NCI-H510A (cell line): ENCODE results near the gene MYCBP.
"Not testable (repeated sequence)": the region's sequence is repeated elsewhere in the genome, so short reads cannot be mapped to it uniquely, and the experiment has no call there.

ENCODE experiments used
- DNase-seq: peaks from one replicate; lab custom pipeline; 2025; lab: John Stamatoyannopoulos, UW

The MYCBP gene

GRCh38 chr1:38867208-38867607, 5.9 kb downstream of the MYCBP start:
- DNase-seq = no peak

- no peak for DNase-seq
Observed at GRCh38 chr1:38865112-38865715, 7.9 kb downstream of the MYCBP start.

- DNase-seq = peak; percentile 62
Observed at GRCh38 chr1:38860454-38860795, 12.7 kb downstream of the MYCBP start.

- DNase-seq = peak; percentile 100
Observed at GRCh38 chr1:38859561-38860453, 13.3 kb downstream of the MYCBP start, which contains the start of gene RRAGC. Gene RRAGC (minus strand): TSS chr1:38859772. CDS start chr1:38859646, 126 bp downstream.

- peak; percentile 94 for DNase-seq
Observed at GRCh38 chr1:38858833-38859560, 14.2 kb downstream of the MYCBP start.

GRCh38 chr1:38852780-38853179, 20.4 kb downstream of the MYCBP start:
- no peak for DNase-seq

- no peak for DNase-seq
Observed at GRCh38 chr1:38848071-38848470, 25.1 kb downstream of the MYCBP start.

- DNase-seq = no peak
Observed at GRCh38 chr1:38846210-38846609, 26.9 kb downstream of the MYCBP start.

GRCh38 chr1:38845088-38845487, 28.1 kb downstream of the MYCBP start:
- not testable (repeated sequence) for DNase-seq

GRCh38 chr1:38840281-38840680, 32.9 kb downstream of the MYCBP start:
- no peak for DNase-seq

GRCh38 chr1:38839363-38839762, 33.8 kb downstream of the MYCBP start:
- no peak for DNase-seq

GRCh38 chr1:38836316-38836715, 36.8 kb downstream of the MYCBP start:
- not testable (repeated sequence) for DNase-seq

- peak; percentile 97 for DNase-seq
Observed at GRCh38 chr1:38834937-38835827, 38.0 kb downstream of the MYCBP start.

- no peak for DNase-seq
Observed at GRCh38 chr1:38834221-38834782, 38.8 kb downstream of the MYCBP start.

GRCh38 chr1:38833146-38833545, 40.0 kb downstream of the MYCBP start:
- no peak for DNase-seq

GRCh38 chr1:38832370-38832734, 40.8 kb downstream of the MYCBP start:
- DNase-seq = no peak

GRCh38 chr1:38831731-38832369, 41.3 kb downstream of the MYCBP start:
- DNase-seq = no peak

GRCh38 chr1:38829368-38829767, 43.8 kb downstream of the MYCBP start:
- no peak for DNase-seq

GRCh38 chr1:38827318-38827717, 45.8 kb downstream of the MYCBP start:
- no peak for DNase-seq

GRCh38 chr1:38826886-38827285, 46.3 kb downstream of the MYCBP start:
- DNase-seq = no peak

GRCh38 chr1:38826262-38826661, 46.9 kb downstream of the MYCBP start:
- DNase-seq = no peak
